OCI-LY1 (cell line): ENCODE data around the gene DDX4.

Experiments used
- H2AFZ ChIP-seq: fragments of 200-600 bp; sonication (generic), shearing (Covaris generic); 2 replicates; pipeline ENCODE4 v1.6.0; 2014; ENCODE audit warnings: antibody characterized with exemption, mild to moderate bottlenecking, low read length
- H3F3A ChIP-seq: fragments of 200-600 bp; sonication (generic), shearing (Covaris generic); 2 replicates; pipeline ENCODE4 v1.6.0; 2014; ENCODE audit warnings: mild to moderate bottlenecking, antibody characterized with exemption, low read length, moderate library complexity; ENCODE audit not compliant: insufficient read depth
- H3K27ac ChIP-seq: fragments of 200-600 bp; sonication (generic); 2 replicates; pipeline ENCODE4 v1.5.1; 2014; ENCODE audit warnings: low read length, mixed run types, mild to moderate bottlenecking, low read depth; ENCODE audit not compliant: poor library complexity, severe bottlenecking
- H3K27me3 ChIP-seq: fragments of 200-600 bp; sonication (generic); 2 replicates; pipeline ENCODE4 v1.6.0; 2014; ENCODE audit warnings: antibody characterized with exemption, mild to moderate bottlenecking, low read length, moderate library complexity; ENCODE audit not compliant: insufficient read depth
- H3K36me3 ChIP-seq: fragments of 200-600 bp; sonication (generic); 2 replicates; pipeline ENCODE4 v1.6.1; 2014; ENCODE audit warnings: mild to moderate bottlenecking, antibody characterized with exemption, low read length, moderate library complexity, mixed read lengths; ENCODE audit not compliant: insufficient read depth
- H3K4me1 ChIP-seq: fragments of 200-600 bp; sonication (generic); 2 replicates; pipeline ENCODE4 v1.5.1; 2014; ENCODE audit warnings: mild to moderate bottlenecking, low read length, moderate library complexity; ENCODE audit not compliant: insufficient read depth, severe bottlenecking
- H3K4me2 ChIP-seq: fragments of 200-600 bp; sonication (generic), shearing (Covaris generic); 2 replicates; pipeline ENCODE4 v1.6.1; 2014; ENCODE audit warnings: low read length
- H3K4me3 ChIP-seq: fragments of 200-600 bp; sonication (generic); 2 replicates; pipeline ENCODE4 v1.5.1; 2014; ENCODE audit warnings: low read length, low read depth, mild to moderate bottlenecking, mixed read lengths; ENCODE audit not compliant: poor library complexity, severe bottlenecking
- H3K79me2 ChIP-seq: fragments of 200-600 bp; shearing (Covaris generic); 2 replicates; pipeline ENCODE4 v1.6.1; 2016; ENCODE audit warnings: mixed run types, low read length, mixed read lengths; ENCODE audit not compliant: insufficient read depth
- H3K9ac ChIP-seq: fragments of 200-600 bp; sonication (generic), shearing (Covaris generic); 2 replicates; pipeline ENCODE4 v1.6.1; 2014; ENCODE audit warnings: mild to moderate bottlenecking, low read length, mixed read lengths
- H3K9me2 ChIP-seq: fragments of 200-600 bp; sonication (generic), shearing (Covaris generic); 2 replicates; pipeline ENCODE4 v1.6.1; 2014; ENCODE audit warnings: low read depth, mild to moderate bottlenecking, low read length, mixed read lengths
- H3K9me3 ChIP-seq: fragments of 200-600 bp; shearing (Covaris generic); 2 replicates; pipeline ENCODE4 v1.6.1; 2014; ENCODE audit warnings: low read length, mixed read lengths
- H4K20me1 ChIP-seq: fragments of 200-600 bp; sonication (generic), shearing (Covaris generic); 2 replicates; pipeline ENCODE4 v1.6.0; 2016; ENCODE audit warnings: mild to moderate bottlenecking, low read length; ENCODE audit not compliant: insufficient read depth
- EZH2 ChIP-seq: fragments of 200-600 bp; sonication (generic), shearing (Covaris generic); IDR thresholded peaks from 2 replicates; pipeline ENCODE4 v1.8.0; 2017; ENCODE audit warnings: borderline replicate concordance, mixed run types, mild to moderate bottlenecking, antibody characterized with exemption, low read length, moderate library complexity, mixed read lengths
- TF ChIP-seq, protein P1 (sequence below): fragments of 200-600 bp; sonication (generic), shearing (Covaris generic); IDR thresholded peaks from 2 replicates; pipeline ENCODE4 v1.5.1; 2017; ENCODE audit warnings: mild to moderate bottlenecking, antibody characterized with exemption, low read length, moderate library complexity, mixed read lengths

Gene DDX4

DNA sequence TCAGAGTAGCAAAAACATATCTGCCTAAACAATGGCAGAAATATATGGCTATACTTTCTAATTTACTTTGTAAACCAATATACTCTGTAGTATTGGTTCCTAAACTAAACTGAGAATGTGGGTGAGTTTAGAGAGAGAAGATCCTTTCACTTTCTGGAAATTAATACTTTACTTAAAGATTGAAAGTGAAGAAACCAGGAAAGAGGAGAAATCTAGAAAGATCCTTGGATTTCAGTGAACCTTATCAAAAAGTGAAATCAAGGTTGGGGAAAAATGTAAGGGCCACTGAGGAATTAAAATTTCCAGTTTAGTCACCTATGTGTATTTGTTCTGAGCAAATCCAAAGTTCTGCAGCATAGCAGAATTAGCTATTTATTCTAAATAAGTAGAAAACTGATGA lies 31.6 kb upstream of the DDX4 start:
- no peak overlapping the region for H3K4me2 ChIP-seq
- H3K9me2 ChIP-seq, result no peaks in the 10 kb centered on the region
- H3K4me1 ChIP-seq, result peaks cover 17% of the 10 kb centered on the region
- H3K27me3 ChIP-seq, result no peaks in the 10 kb centered on the region
- no peaks in the 10 kb centered on the region for H4K20me1 ChIP-seq
- H3K4me3 ChIP-seq, result no peak overlapping the region
- peaks cover 17% of the 10 kb centered on the region; the same call in 1 of the 2 replicates for H3K36me3 ChIP-seq
- H3K9me3 ChIP-seq, result no peaks in the 10 kb centered on the region
- no peak overlapping the region for H3K27ac ChIP-seq
- H2AFZ ChIP-seq, result no peak overlapping the region
- TF ChIP-seq, protein P1, sequence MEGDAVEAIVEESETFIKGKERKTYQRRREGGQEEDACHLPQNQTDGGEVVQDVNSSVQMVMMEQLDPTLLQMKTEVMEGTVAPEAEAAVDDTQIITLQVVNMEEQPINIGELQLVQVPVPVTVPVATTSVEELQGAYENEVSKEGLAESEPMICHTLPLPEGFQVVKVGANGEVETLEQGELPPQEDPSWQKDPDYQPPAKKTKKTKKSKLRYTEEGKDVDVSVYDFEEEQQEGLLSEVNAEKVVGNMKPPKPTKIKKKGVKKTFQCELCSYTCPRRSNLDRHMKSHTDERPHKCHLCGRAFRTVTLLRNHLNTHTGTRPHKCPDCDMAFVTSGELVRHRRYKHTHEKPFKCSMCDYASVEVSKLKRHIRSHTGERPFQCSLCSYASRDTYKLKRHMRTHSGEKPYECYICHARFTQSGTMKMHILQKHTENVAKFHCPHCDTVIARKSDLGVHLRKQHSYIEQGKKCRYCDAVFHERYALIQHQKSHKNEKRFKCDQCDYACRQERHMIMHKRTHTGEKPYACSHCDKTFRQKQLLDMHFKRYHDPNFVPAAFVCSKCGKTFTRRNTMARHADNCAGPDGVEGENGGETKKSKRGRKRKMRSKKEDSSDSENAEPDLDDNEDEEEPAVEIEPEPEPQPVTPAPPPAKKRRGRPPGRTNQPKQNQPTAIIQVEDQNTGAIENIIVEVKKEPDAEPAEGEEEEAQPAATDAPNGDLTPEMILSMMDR, result no peak
- TF ChIP-seq EZH2, result no peak
- no peak overlapping the region for H3K9ac ChIP-seq
- H3K79me2 ChIP-seq, result no peaks in the 10 kb centered on the region
- H3F3A ChIP-seq, result no peaks in the 10 kb centered on the region

DNA sequence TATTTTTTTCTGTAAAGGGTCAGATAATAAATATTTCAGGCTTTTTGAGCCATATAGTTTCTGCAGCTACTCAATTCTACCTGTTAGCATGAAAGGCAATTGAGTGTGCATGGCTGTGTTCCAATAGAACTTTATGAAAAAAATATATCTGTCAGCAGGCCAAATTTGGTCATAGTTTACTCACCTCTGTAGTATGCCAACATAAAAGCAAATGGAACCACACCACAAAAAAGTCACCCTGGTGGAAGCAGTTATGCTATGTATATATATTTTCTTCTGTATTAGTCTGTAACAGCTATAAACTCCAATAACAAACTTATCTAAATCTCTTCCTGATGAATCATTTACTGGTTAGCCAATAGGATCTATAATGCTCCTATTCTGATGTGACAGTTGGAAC lies 29.1 kb upstream of the DDX4 start:
- Histone ChIP-seq H2AFZ (no peak overlapping the region), H3F3A (no peaks in the 10 kb centered on the region), H3K9me3 (no peaks in the 10 kb centered on the region), H3K27me3 (no peaks in the 10 kb centered on the region), H3K4me2 (no peak overlapping the region), H4K20me1 (no peaks in the 10 kb centered on the region), H3K9ac (no peak overlapping the region), H3K79me2 (no peaks in the 10 kb centered on the region), H3K9me2 (no peaks in the 10 kb centered on the region), H3K4me1 (peaks cover 18% of the 10 kb centered on the region), H3K4me3 (no peak overlapping the region), H3K36me3 (peaks cover 8% of the 10 kb centered on the region; the same call in 1 of the 2 replicates), H3K27ac (no peak overlapping the region)
- no peak for TF ChIP-seq EZH2
- TF ChIP-seq, protein P1, result no peak

DNA sequence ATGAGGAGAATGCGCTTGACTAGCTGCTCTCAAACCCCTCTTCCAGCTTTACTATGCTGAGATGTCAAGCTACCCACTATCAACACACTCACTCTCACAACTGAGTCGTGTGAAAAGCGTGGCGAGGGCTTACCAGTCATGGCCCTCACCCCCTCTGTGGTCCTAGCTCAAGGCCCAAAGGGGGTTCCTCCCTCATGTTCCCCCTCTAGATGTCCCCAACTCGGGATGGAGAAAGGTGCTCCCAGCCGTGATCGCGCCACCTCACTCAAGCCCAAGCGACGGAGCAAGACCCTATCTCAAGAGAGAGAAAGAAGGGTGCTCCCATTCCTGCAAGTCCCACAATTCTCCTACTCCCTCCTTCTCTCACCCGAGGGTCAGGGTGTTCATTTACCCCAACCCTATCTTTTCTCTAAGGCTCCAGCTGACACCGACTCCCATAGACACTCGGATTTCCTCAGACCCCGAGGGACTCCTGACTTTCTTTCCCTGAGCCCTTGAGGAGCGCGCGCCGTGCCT lies 26.3 kb upstream of the DDX4 start:
- Histone ChIP-seq H3K79me2 (no peaks in the 10 kb centered on the region), H3F3A (no peaks in the 10 kb centered on the region), H3K4me1 (peaks cover 18% of the 10 kb centered on the region), H3K9me2 (no peaks in the 10 kb centered on the region), H3K4me3 (peak overlapping the region; percentile 84), H2AFZ (peak overlapping the region; percentile 59; the same call in 1 of the 2 replicates), H3K27ac (no peak overlapping the region), H3K9me3 (no peaks in the 10 kb centered on the region), H4K20me1 (no peaks in the 10 kb centered on the region), H3K9ac (peak overlapping the region; percentile 79), H3K36me3 (peaks cover 8% of the 10 kb centered on the region; the same call in 1 of the 2 replicates), H3K4me2 (peak overlapping the region; percentile 94), H3K27me3 (no peaks in the 10 kb centered on the region; the same call in 1 of the 2 replicates)
- TF ChIP-seq, protein P1, result no peak
- no peak for TF ChIP-seq EZH2
